Measurements from ENCODE around the gene SLC37A1. TPM values are rescaled to one million over a fixed set of nuclear protein-coding genes. Genes with fewer than 3 reads are reported as not detected.

Gene SLC37A1
- total RNA-seq, 1 experiment from 2014 or later = 38.3 TPM

DNA sequence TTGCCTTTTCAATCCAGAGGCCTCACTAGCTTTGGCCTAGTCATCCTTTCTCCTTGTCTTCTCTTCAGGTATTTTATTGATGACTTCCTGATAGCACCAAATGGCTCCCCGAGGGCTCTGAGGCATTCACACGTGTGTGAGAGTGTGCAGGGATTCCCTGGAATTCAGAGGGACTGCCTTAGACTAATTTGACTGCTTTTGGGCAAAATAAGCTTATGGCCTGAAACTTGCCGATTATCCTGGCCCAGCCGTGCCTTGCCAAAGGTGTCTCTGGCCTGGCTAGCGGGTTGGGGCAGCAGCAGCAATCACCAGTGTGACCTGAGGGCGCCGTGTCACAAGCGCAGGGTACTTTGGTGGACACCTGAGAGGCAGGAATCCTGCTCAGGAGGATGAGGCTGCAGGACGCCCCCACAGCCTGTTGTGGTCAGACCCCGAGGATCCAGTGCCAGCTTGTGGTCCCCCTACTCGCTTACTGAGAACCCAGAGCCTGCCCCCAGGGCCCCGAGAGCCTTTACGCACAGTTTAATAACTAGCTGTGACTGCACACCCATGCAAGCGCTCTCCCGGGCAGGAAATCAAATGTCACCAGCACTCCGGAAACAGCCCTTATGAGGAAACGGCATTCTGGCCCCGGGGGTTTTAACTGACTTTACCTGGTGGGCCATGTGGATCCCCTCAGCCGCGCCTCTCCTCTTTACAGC is 76.9 kb downstream of the SLC37A1 start:
- Histone ChIP-seq H3F3A (ENCODE audit: low read length, unreplicated experiment) (no peaks in the 10 kb centered on the region), H2AFZ (ENCODE audit: low read length) (no peak overlapping the region), H3K27me3 (ENCODE audit: low read length) (peaks cover 6% of the 10 kb centered on the region; the same call in 1 of the 2 replicates), H3K4me3 (ENCODE audit: low read length) (no peak overlapping the region), H3K9me3 (ENCODE audit: low read length) (no peaks in the 10 kb centered on the region), H3K9ac (ENCODE audit: low read length) (no peak overlapping the region), H4K20me1 (ENCODE audit: low read length) (no peaks in the 10 kb centered on the region), H3K9me2 (replicated peaks; ENCODE audit: low read length) (no peaks in the 10 kb centered on the region), H3K4me1 (ENCODE audit: insufficient read depth, low read length) (peaks cover 4% of the 10 kb centered on the region; the same call in 1 of the 2 replicates), H3K27ac (ENCODE audit: low read length) (no peak overlapping the region), H3K79me2 (ENCODE audit: low read length) (no peaks in the 10 kb centered on the region), H3K36me3 (ENCODE audit: low read depth, low read length) (no peaks in the 10 kb centered on the region), H3K4me2 (ENCODE audit: low read length) (no peak overlapping the region)
- ChIA-PET CTCF (no interaction called here), POLR2A (ENCODE audit: unreplicated experiment) (no interaction called here)
- ATAC-seq = no peak
- DNase-seq = no peak
- no TSS peak for BruUV-seq (replicated peaks)
- TF ChIP-seq, protein P1, sequence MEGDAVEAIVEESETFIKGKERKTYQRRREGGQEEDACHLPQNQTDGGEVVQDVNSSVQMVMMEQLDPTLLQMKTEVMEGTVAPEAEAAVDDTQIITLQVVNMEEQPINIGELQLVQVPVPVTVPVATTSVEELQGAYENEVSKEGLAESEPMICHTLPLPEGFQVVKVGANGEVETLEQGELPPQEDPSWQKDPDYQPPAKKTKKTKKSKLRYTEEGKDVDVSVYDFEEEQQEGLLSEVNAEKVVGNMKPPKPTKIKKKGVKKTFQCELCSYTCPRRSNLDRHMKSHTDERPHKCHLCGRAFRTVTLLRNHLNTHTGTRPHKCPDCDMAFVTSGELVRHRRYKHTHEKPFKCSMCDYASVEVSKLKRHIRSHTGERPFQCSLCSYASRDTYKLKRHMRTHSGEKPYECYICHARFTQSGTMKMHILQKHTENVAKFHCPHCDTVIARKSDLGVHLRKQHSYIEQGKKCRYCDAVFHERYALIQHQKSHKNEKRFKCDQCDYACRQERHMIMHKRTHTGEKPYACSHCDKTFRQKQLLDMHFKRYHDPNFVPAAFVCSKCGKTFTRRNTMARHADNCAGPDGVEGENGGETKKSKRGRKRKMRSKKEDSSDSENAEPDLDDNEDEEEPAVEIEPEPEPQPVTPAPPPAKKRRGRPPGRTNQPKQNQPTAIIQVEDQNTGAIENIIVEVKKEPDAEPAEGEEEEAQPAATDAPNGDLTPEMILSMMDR (conservative IDR thresholded peaks at IDR 0.05; ENCODE audit: low read depth, low read length) = no peak
- TF ChIP-seq EZH2 (IDR thresholded peaks at IDR 0.05; ENCODE audit: low read length, unreplicated experiment) (no peak), EZH2phosphoT487 (IDR thresholded peaks at IDR 0.05; ENCODE audit: borderline replicate concordance, low read length) (no peak)
- intact Hi-C loops (cut with micrococcal nuclease) = loop anchor here (5.0 kb wide), 1 partner anchor 132 kb away; no protein-coding TSS in a partner anchor

- DNase-seq (no peak), ATAC-seq (no peak)
- intact Hi-C loops (cut with micrococcal nuclease) = loop anchor here (5.0 kb wide), 1 partner anchor 131 kb away; no protein-coding TSS in a partner anchor
- TF ChIP-seq EZH2phosphoT487 (IDR thresholded peaks at IDR 0.05; ENCODE audit: borderline replicate concordance, low read length) (no peak), EZH2 (IDR thresholded peaks at IDR 0.05; ENCODE audit: low read length, unreplicated experiment) (no peak)
- TF ChIP-seq, protein P1 (conservative IDR thresholded peaks at IDR 0.05; ENCODE audit: low read depth, low read length) = no peak
- Histone ChIP-seq H3K36me3 (ENCODE audit: low read depth, low read length) (no peaks in the 10 kb centered on the region), H3K4me3 (ENCODE audit: low read length) (no peak overlapping the region), H3K27ac (ENCODE audit: low read length) (no peak overlapping the region), H3K9me3 (ENCODE audit: low read length) (no peaks in the 10 kb centered on the region), H3K79me2 (ENCODE audit: low read length) (no peaks in the 10 kb centered on the region), H3K27me3 (ENCODE audit: low read length) (peaks cover 11% of the 10 kb centered on the region; the same call in 1 of the 2 replicates), H2AFZ (ENCODE audit: low read length) (no peak overlapping the region), H3K4me1 (ENCODE audit: insufficient read depth, low read length) (peaks cover 4% of the 10 kb centered on the region; the same call in 1 of the 2 replicates), H3K9me2 (replicated peaks; ENCODE audit: low read length) (no peaks in the 10 kb centered on the region), H3K9ac (ENCODE audit: low read length) (no peak overlapping the region), H3F3A (ENCODE audit: low read length, unreplicated experiment) (no peaks in the 10 kb centered on the region), H4K20me1 (ENCODE audit: low read length) (no peaks in the 10 kb centered on the region), H3K4me2 (ENCODE audit: low read length) (no peak overlapping the region)
- POLR2A ChIA-PET (ENCODE audit: unreplicated experiment) = no interaction called here
- CTCF ChIA-PET = no interaction called here
- no TSS peak for BruUV-seq (replicated peaks)
Observed at GRCh38 chr21:42591170-42591869, 77.7 kb downstream of the SLC37A1 start.
